Measurements from ENCODE around the gene INPP5A. TPM values are rescaled to one million over a fixed set of nuclear protein-coding genes. Genes with fewer than 3 reads are reported as not detected.

INPP5A gene
- total and polyA plus RNA-seq, 2 of the 13 experiments (the other 11 are each of a cell fraction or from before 2014, with no cell fraction given): 17.5 to 37.9 TPM

- no peak for TF ChIP-seq TERF1 (CRISPR knock-in tag; IDR thresholded peaks at IDR 0.05)
- no peak for TF ChIP-seq NR2F1 (CRISPR knock-in tag; IDR thresholded peaks at IDR 0.05)
- no peak for TF ChIP-seq MIER2 (CRISPR knock-in tag; IDR thresholded peaks at IDR 0.05)
- TF ChIP-seq ZMAT3 (CRISPR knock-in tag; conservative IDR thresholded peaks at IDR 0.05): peak; percentile 64; the same call in 1 of the 2 replicates
- no peak for TF ChIP-seq RFX3 (CRISPR knock-in tag; IDR thresholded peaks at IDR 0.05)
- TF ChIP-seq ZNF232 (CRISPR knock-in tag; IDR thresholded peaks at IDR 0.05; ENCODE audit: borderline replicate concordance): no peak
- TF ChIP-seq ZNF562 (CRISPR knock-in tag; IDR thresholded peaks at IDR 0.05; ENCODE audit: borderline replicate concordance): no peak
- no peak for TF ChIP-seq HIVEP1 (CRISPR knock-in tag; IDR thresholded peaks at IDR 0.05)
- peak; percentile 26; the same call in 1 of the 2 replicates for TF ChIP-seq HNF1A (IDR thresholded peaks at IDR 0.05; ENCODE audit: low read depth)
- no peak; the same call in 1 of the 2 replicates for TF ChIP-seq HNF1A (CRISPR knock-in tag; IDR thresholded peaks at IDR 0.05; ENCODE audit: borderline replicate concordance)
- TF ChIP-seq ZNF766 (CRISPR knock-in tag; IDR thresholded peaks at IDR 0.05; ENCODE audit: borderline replicate concordance): no peak
- TF ChIP-seq RFX5 (IDR thresholded peaks at IDR 0.05; ENCODE audit: low read depth, low read length): no peak
- TF ChIP-seq ZNF746 (CRISPR knock-in tag; IDR thresholded peaks at IDR 0.05): no peak
- no peak for TF ChIP-seq U2AF1 (optimal IDR thresholded peaks at IDR 0.05; ENCODE audit: low read depth, low read length)
- TF ChIP-seq DNMT3B (CRISPR knock-in tag; conservative IDR thresholded peaks at IDR 0.05): no peak
- TF ChIP-seq ZBTB8A (CRISPR knock-in tag; IDR thresholded peaks at IDR 0.05; ENCODE audit: borderline replicate concordance, low read depth): no peak
- no peak for TF ChIP-seq ZNF274 (CRISPR knock-in tag; IDR thresholded peaks at IDR 0.05)
- no peak for TF ChIP-seq PCBP2 (optimal IDR thresholded peaks at IDR 0.05; ENCODE audit: low read depth, low read length, poor library complexity, severe bottlenecking)
- TF ChIP-seq ZNF660 (CRISPR knock-in tag; IDR thresholded peaks at IDR 0.05; ENCODE audit: borderline replicate concordance, low read depth): no peak
- TF ChIP-seq FOXC1 (CRISPR knock-in tag; IDR thresholded peaks at IDR 0.05; ENCODE audit: borderline replicate concordance): no peak
- TF ChIP-seq UBTF (CRISPR knock-in tag; IDR thresholded peaks at IDR 0.05): peak; percentile 42; the same call in 1 of the 2 replicates
Observed at GRCh38 chr10:132591166-132591971, 53.8 kb downstream of the INPP5A start (continued).

Measured in HepG2 (cell line).